ENCODE results near the gene CREBRF. TPM values are rescaled to one million over a fixed set of nuclear protein-coding genes. Genes with fewer than 3 reads are reported as not detected.
"Not testable (repeated sequence)": the region's sequence is repeated elsewhere in the genome, so short reads cannot be mapped to it uniquely, and the experiment has no call there.

Gene CREBRF
- total RNA-seq, 2 donors from 2014 or later: 93.8 to 110 TPM

DNA sequence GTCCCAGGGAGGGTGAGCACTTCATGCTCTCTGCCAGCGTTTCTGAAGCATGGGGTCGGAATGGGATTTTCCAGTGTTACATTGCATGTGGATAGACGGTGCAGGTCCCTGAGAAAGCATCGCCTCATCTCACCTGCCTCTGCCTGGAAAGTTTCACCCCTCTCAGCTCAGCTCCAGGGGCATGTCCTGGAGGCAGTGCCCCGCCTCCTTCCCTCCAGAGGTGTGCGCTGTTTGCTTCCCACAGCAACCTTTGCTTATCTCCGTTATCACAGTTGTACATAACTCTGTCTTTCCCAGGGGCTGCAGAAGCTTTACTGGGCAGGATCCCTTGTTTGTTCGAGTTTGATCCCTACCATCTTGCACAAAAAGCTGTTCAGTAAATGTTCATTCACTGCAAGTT is 10.7 kb upstream of the CREBRF start:
- no peak for ATAC-seq
- H3K4me3 Mint-ChIP-seq: no peak overlapping the region

DNA sequence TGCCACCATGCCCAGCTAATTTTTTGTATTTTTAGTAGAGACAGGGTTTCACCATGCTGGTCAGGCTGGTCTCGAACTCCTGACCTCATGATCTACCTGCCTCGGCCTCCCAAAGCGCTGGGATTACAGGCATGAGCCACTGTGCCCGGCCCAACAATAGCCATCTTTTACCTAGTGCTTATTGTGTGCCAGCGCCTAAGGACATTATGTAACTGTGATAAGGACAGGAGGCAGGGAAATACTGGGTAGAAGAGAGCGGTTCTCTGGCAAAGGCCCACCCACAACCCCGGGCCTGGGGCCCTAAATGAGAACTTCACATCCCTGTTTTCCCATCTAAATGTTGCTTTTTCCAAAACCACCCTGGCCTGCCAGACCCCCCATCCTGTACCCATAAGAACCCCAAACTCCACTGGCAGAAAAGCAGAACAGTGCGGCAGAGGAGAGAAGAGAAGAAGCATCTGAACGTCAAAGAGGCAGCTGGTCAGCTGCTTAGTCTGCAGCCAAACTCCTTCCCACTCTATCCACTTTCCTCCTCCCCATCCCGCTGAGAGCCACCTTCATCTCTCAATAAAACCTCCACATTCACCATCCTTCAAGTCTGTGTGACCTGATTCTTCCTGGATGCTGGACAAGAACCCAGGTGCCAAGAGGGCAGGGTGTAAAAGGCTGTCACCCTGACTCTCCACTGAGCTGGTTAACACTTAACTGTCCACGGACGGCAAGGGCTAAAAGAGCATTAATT is 8.9 kb upstream of the CREBRF start:
- not testable (repeated sequence) for H3K4me3 Mint-ChIP-seq; H3K4me1 Mint-ChIP-seq; H3K27ac Mint-ChIP-seq; H3K27me3 Mint-ChIP-seq; H3K9me3 ChIP-seq (ENCODE audit: control insufficient read depth, low read length, poor library complexity, severe bottlenecking); DNase-seq; ATAC-seq; H3K36me3 Mint-ChIP-seq (ENCODE audit: low read depth)

More for the DNA sequence above, 10.7 kb upstream of the CREBRF start:
- no peak for DNase-seq
- H3K4me1 Mint-ChIP-seq: no peaks in the 10 kb centered on the region
- no peaks in the 10 kb centered on the region for H3K27me3 Mint-ChIP-seq
- no peaks in the 10 kb centered on the region for H3K36me3 Mint-ChIP-seq (ENCODE audit: low read depth)
- no peak overlapping the region for H3K27ac Mint-ChIP-seq
- no peaks in the 10 kb centered on the region for H3K9me3 ChIP-seq (ENCODE audit: control insufficient read depth, low read length, poor library complexity, severe bottlenecking)

DNA sequence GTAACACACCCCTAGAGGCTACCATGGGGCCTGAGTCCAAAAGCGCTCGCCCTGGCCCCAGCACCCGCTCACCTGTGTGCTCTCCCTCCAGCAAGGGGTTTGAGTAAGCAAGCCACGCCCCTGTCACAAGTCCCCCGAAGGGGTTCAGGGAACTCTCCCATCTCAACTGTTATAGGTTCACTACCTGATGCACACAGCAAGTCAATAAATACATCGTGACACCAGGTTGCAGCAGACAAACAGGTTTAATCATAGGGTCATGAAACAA is 8.4 kb upstream of the CREBRF start:
- peaks cover 5% of the 10 kb centered on the region for H3K4me1 Mint-ChIP-seq
- H3K36me3 Mint-ChIP-seq (ENCODE audit: low read depth): peaks cover 3% of the 10 kb centered on the region

DNA sequence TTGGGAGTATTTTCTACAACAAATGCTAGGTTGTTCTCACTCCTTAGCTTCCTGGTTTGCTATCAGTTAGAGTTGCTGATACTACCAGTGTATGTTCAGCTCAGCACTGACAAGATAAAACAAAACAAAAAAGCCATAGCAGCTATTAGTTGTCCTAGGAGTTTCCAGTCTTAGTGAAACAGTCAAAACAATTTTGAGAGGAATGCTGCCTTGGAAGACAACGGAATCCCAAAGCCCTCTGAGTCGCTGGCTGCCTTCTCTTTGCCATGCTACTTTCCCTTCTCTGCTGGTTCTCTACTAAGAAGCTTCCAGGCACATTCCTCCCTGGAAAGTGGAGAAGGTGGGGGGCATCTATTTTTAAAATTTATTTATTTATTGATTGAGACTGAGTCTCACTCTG is 5.4 kb upstream of the CREBRF start:
- ATAC-seq (no peak), DNase-seq (no peak)
- Mint-ChIP-seq H3K27ac (no peak overlapping the region), H3K4me1 (peaks cover 14% of the 10 kb centered on the region), H3K36me3 (ENCODE audit: low read depth) (peaks cover 3% of the 10 kb centered on the region), H3K27me3 (peaks cover 7% of the 10 kb centered on the region), H3K4me3 (no peak overlapping the region)
- no peaks in the 10 kb centered on the region for H3K9me3 ChIP-seq (ENCODE audit: control insufficient read depth, low read length, poor library complexity, severe bottlenecking)

More for the DNA sequence above, 8.4 kb upstream of the CREBRF start:
- Mint-ChIP-seq H3K27ac (no peak overlapping the region), H3K4me3 (no peak overlapping the region), H3K27me3 (peaks cover 7% of the 10 kb centered on the region)
- DNase-seq (no peak), ATAC-seq (no peak)
- no peaks in the 10 kb centered on the region for H3K9me3 ChIP-seq (ENCODE audit: control insufficient read depth, low read length, poor library complexity, severe bottlenecking)

DNA sequence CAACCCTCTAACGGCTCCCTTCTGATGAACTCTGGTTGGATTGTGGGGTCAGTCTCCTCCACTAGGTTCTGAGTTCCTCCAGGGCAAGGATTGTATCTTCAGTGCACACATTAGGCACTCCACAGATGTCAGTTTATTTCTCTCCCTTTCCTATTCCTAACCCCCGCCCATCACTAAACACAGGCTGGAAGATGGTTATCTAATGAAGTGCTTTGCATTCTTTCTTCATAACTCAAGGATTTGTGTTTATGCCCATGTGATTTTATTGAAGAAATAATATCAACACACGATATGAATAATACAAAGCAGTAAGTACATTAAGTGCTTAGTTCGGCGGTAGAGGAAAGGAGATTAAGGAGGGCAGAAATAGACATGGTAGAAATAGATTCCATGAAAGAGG is 4.4 kb upstream of the CREBRF start:
- ATAC-seq: no peak

DNA sequence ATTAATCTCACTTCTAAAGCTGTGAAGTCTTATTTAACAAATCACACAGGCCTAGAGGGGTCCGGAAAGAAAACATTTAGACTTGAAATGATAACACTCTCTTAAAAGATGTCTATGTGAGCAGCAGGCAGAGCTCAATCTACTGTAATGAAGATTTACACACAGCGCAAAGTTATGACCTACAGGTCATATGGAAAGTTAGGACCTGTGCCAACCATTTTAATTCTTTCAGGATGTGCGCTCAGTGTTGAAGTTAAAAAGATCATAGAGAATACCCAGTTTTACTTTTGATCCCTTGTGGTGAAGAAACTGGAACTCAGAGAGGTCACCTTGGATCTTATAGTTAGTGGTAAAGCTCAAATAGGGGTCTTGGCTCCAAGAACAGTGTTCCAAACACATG is 3.1 kb upstream of the CREBRF start:
- Mint-ChIP-seq H3K36me3 (ENCODE audit: low read depth) (peaks cover 3% of the 10 kb centered on the region), H3K27me3 (peaks cover 7% of the 10 kb centered on the region), H3K27ac (no peak overlapping the region), H3K4me1 (peaks cover 18% of the 10 kb centered on the region), H3K4me3 (no peak overlapping the region)
- DNase-seq: no peak
- H3K9me3 ChIP-seq (ENCODE audit: control insufficient read depth, low read length, poor library complexity, severe bottlenecking): no peaks in the 10 kb centered on the region
- ATAC-seq: no peak

More for the DNA sequence above, 4.4 kb upstream of the CREBRF start:
- Mint-ChIP-seq H3K36me3 (ENCODE audit: low read depth) (peaks cover 3% of the 10 kb centered on the region), H3K27me3 (peaks cover 7% of the 10 kb centered on the region), H3K4me3 (no peak overlapping the region), H3K4me1 (peaks cover 18% of the 10 kb centered on the region), H3K27ac (no peak overlapping the region)
- no peaks in the 10 kb centered on the region for H3K9me3 ChIP-seq (ENCODE audit: control insufficient read depth, low read length, poor library complexity, severe bottlenecking)
- DNase-seq: no peak

DNA sequence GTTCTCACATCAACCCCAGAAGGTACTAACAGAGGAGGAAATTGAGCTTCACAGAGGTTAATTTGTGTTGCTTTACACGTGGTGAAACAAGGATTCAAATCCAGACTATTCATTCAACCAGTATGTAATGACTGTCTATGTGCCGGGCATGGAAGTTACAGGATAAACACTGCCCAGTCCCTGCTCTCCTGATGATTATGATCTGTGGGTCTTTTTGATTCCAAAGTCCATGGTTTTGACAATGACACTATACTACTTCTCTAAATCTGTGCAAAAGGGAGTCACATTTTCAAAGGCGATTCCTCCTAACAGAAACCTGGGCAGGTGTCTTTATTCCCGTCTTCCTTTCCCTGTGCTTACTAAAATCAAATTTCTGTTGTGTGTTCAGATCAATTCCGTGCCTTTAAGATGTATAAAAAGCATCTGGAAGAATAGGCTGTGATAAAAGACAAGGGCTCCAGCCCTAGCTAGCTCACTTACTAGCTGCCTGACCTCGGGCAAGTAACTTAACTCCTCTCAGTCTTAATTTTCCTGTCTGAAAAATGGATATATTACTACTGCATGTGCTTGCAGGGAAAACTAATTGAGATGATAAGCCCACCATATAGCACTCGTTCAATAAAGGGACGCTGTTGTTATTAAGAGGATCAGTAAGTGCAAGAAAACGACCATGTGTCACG is 970 bp upstream of the CREBRF start:
- H3K4me1 Mint-ChIP-seq: peaks cover 21% of the 10 kb centered on the region
- no peak for ATAC-seq

DNA sequence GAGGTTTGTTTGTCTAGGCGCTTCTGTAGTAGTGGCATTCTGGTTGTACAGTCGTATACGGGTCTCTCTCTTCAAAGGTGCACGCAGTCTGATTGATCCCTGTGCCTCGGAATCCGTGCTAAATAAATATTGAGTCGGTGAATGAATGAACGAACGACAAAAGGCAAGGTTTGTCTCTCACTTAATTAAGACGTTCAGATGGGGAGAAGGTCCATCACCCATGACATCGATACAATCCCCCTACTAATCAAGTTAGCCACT is 500 bp upstream of the CREBRF start:
- Mint-ChIP-seq H3K27ac (peak overlapping the region; percentile 90), H3K36me3 (ENCODE audit: low read depth) (peaks cover 3% of the 10 kb centered on the region), H3K4me3 (peak overlapping the region; percentile 86), H3K4me1 (peaks cover 21% of the 10 kb centered on the region), H3K27me3 (peaks cover 7% of the 10 kb centered on the region)
- DNase-seq: no peak
- no peak for ATAC-seq
- no peaks in the 10 kb centered on the region for H3K9me3 ChIP-seq (ENCODE audit: control insufficient read depth, low read length, poor library complexity, severe bottlenecking)

More for the DNA sequence above, 970 bp upstream of the CREBRF start:
- peaks cover 3% of the 10 kb centered on the region for H3K36me3 Mint-ChIP-seq (ENCODE audit: low read depth)
- no peak for DNase-seq
- peak overlapping the region; percentile 90 for H3K27ac Mint-ChIP-seq
- H3K4me3 Mint-ChIP-seq: peak overlapping the region; percentile 86
- no peaks in the 10 kb centered on the region for H3K9me3 ChIP-seq (ENCODE audit: control insufficient read depth, low read length, poor library complexity, severe bottlenecking)
- H3K27me3 Mint-ChIP-seq: peaks cover 7% of the 10 kb centered on the region

DNA sequence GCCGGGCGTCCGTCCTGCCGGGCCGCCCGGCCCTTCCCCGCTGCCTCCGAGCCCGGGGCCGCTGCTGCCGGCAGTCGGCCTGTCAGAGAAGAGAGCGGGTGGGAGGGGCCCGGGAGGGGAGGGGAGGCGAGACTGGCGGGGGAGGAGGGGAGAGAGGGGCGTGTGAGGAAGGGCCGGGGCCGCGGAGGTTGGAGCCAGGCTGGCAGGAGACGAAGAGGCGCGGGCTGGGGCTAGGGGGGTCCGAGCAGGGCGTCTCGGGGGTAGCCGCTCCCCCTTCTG is 570 bp downstream of the CREBRF start:
- Mint-ChIP-seq H3K27ac (peak overlapping the region; percentile 90), H3K27me3 (peaks cover 5% of the 10 kb centered on the region), H3K4me3 (peak overlapping the region; percentile 93), H3K4me1 (peaks cover 23% of the 10 kb centered on the region), H3K36me3 (ENCODE audit: low read depth) (peaks cover 3% of the 10 kb centered on the region)
- ATAC-seq: peak; percentile 59
- peak in 1 of 3 donors; percentile 79 for DNase-seq
- no peaks in the 10 kb centered on the region for H3K9me3 ChIP-seq (ENCODE audit: control insufficient read depth, low read length, poor library complexity, severe bottlenecking)

DNA sequence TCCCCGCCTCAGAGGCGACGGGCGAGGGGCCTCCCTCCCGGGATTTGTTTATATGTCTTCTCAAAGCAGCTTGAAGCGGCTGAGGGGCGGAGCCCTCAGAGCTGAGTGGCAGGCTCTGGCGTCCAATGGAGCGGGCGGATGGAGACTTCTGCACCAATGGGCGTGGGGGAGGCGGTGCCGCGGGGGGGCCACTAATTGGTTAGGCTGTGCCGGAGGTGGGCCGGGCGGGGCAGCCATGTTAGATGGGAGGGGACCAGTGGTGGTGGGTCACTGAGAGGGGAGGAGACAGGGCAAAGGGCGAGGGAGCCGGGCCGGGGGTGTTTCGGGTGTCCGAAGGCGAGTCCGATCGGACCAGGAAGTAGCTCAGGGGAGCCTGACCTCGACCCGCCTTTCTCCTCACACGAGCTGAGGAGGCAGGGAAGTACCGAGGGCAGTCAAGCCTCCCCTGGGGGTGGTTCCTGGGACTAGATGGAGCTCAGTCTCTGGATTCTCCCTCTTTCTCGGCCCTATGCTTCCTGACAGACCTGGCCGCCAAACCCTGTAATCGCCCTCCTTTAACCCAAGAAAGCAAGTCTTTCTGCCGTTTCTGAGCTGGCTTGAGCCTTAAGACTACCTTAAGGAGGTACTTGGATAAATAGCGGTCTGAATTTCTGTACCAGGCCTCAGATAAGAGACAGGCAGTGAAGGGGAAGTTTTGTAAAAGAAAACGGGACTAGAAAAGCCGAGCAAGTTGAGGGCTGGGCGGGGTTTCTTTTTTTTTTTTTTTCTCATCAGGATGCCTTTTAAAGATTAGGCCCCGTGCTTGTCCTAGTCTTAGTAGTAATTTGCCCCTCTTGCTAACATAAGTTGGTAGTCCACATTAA is 1.1 kb downstream of the CREBRF start:
- H3K9me3 ChIP-seq (ENCODE audit: control insufficient read depth, low read length, poor library complexity, severe bottlenecking): no peaks in the 10 kb centered on the region
- DNase-seq (peak; percentile 97 to 98 (median 97)), ATAC-seq (peak; percentile 83)
- Mint-ChIP-seq H3K27ac (peak overlapping the region; percentile 90), H3K36me3 (ENCODE audit: low read depth) (no peaks in the 10 kb centered on the region), H3K4me3 (peak overlapping the region; percentile 93), H3K27me3 (no peaks in the 10 kb centered on the region), H3K4me1 (peaks cover 21% of the 10 kb centered on the region)

DNA sequence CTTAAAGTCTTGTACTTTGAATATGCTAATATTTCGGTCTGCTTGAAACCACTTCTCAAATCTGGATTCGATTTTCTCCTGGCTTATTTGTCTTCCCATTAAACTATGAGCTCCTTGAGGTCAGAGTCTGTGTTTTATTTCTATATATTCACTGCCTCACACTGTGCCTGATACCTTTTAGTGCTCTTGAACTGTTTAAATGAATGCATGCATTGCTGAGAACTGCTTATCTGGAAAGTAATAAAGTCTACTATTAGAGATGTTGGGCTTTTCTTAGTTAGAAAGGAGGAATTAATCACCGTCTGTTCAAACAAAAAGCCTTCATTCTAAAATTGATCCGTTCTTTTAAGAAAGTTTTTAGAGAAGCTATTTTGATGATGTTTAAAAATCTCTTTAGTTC is 6.0 kb downstream of the CREBRF start:
- DNase-seq: no peak
- no peaks in the 10 kb centered on the region for H3K27me3 Mint-ChIP-seq
- no peak for ATAC-seq
- H3K4me3 Mint-ChIP-seq: no peak overlapping the region
- peaks cover 40% of the 10 kb centered on the region for H3K4me1 Mint-ChIP-seq
- no peaks in the 10 kb centered on the region for H3K9me3 ChIP-seq (ENCODE audit: control insufficient read depth, low read length, poor library complexity, severe bottlenecking)
- H3K36me3 Mint-ChIP-seq (ENCODE audit: low read depth): peaks cover 2% of the 10 kb centered on the region
- no peak overlapping the region for H3K27ac Mint-ChIP-seq

DNA sequence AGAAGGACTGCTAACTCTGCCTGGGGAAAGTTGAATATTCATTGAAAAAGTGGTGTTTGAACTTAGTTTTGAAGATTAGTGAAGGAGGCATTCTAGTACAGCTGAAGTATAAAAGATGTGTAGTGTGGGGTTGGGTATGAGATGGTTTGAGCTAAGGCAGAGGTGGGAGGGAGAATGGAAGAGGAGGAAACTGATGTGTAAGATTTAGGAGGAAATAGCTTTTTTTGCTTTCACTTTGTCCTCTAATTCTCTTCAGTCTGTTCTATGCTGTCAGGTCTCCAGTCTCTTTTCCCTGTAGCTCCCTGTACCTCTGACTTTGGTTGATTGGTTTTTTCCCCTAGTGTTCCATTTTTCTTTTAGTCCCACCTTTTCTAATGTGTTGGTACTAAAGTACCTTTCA is 9.0 kb downstream of the CREBRF start:
- peak overlapping the region; percentile 84 for H3K4me3 Mint-ChIP-seq

DNA sequence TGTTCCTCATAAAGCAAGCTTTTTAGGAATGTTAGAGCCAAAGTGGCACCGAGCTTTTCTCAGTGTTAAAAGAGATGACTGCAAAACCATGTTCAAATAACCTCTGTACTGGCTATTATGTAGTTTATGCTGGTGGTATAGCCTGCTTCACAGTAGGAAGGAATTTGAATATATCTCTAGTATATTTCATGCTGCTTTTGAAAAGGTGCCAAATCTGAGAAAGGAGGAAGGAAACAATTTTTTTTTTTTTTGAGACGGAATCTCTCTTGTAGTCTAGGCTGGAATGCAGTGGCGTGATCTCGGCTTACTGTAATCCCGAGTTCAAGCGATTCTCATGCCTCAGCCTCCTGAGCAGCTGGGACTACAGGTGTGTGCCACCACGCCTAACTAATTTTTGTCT is 13.5 kb downstream of the CREBRF start:
- DNase-seq (no peak), ATAC-seq (no peak)
- no peaks in the 10 kb centered on the region for H3K27me3 Mint-ChIP-seq
- peaks cover 48% of the 10 kb centered on the region for H3K4me1 Mint-ChIP-seq
- H3K9me3 ChIP-seq (ENCODE audit: control insufficient read depth, low read length, poor library complexity, severe bottlenecking): no peaks in the 10 kb centered on the region
- no peak overlapping the region for H3K4me3 Mint-ChIP-seq
- H3K36me3 Mint-ChIP-seq (ENCODE audit: low read depth): no peaks in the 10 kb centered on the region
- peak overlapping the region; percentile 37 for H3K27ac Mint-ChIP-seq

More for the DNA sequence above, 9.0 kb downstream of the CREBRF start:
- H3K9me3 ChIP-seq (ENCODE audit: control insufficient read depth, low read length, poor library complexity, severe bottlenecking): no peaks in the 10 kb centered on the region
- Mint-ChIP-seq H3K27me3 (no peaks in the 10 kb centered on the region), H3K27ac (peak overlapping the region; percentile 91), H3K36me3 (ENCODE audit: low read depth) (peaks cover 2% of the 10 kb centered on the region), H3K4me1 (peaks cover 49% of the 10 kb centered on the region)
- peak; percentile 66 for ATAC-seq
- no peak for DNase-seq

All from T-helper 17 cell (primary cell).